RWPE1 (cell line): ENCODE measurements around the gene FBXW4.

Experiments used
- CTCF ChIA-PET: fragments of 350-600 bp; sonication (Branson Sonifier 250); formaldehyde crosslinking; extraction: SDS; loops from one replicate; lab custom pipeline; 2021; lab: Yijun Ruan, JAX
- POLR2A ChIA-PET: fragments of 400-600 bp; formaldehyde crosslinking; extraction: SDS; loops from one replicate; lab custom pipeline; 2020; ENCODE audit warnings: antibody characterized with exemption; ENCODE audit not compliant: low non-redundant PET; lab: Yijun Ruan, JAX
- DNase-seq: peaks from one replicate; pipeline ENCODE4 v3.0.0; 2012; ENCODE audit warnings: low spot score
- H3K27ac ChIP-seq: fragments of 450-650 bp; 2 replicates; pipeline ENCODE4 v1.5.1; 2017
- TF ChIP-seq, protein P1 (sequence below): fragments of 450-650 bp; conservative IDR thresholded peaks from 2 replicates; pipeline ENCODE4 v1.5.1; 2017; ENCODE audit warnings: low read depth, mild to moderate bottlenecking

FBXW4 gene

DNA sequence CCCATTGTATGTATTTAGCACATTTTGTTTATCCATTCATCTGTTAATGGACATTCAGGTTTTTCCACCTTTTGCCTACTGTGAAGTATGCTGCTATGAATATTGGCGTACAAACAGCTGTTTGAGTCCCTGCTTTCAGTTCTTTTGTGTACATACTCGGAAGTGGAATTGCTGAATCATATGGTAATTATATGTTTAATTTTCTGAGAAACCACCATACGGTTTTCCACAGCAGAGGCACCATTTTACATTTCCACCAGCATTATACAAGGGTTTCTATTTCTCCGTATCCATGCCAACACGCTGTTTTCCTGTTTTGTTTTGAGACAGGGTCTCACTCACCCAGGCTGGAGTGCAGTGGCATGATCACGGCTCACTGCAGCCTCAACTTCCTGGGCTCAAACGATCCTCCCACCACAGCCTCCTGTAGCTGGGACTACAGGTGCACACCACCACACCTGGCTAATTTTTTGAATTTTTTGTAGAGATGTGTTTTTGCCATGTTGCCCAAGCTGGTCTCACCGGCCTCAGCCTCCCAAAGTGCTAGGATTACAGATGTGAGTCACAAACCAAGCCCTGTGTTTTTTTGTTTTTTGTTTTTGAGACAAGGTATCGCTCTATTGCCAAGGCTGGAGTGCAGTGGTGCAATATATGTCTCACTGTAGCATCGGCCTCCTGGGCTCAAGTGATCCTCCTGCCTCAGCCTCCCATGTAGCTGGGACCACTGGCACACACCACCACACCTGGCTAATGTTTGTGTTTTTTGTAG lies 22.1 kb upstream of the FBXW4 start:
- DNase-seq, result no peak
- POLR2A ChIA-PET, result interaction anchor here (0.6 kb wide), 1 partner anchor 18 kb away, joined by 4 read pairs; no protein-coding TSS in a partner anchor
- CTCF ChIA-PET, result interaction anchor here (0.9 kb wide), 1 partner anchor 119 kb away, joined by 5 read pairs; no protein-coding TSS in a partner anchor
- TF ChIP-seq, protein P1, sequence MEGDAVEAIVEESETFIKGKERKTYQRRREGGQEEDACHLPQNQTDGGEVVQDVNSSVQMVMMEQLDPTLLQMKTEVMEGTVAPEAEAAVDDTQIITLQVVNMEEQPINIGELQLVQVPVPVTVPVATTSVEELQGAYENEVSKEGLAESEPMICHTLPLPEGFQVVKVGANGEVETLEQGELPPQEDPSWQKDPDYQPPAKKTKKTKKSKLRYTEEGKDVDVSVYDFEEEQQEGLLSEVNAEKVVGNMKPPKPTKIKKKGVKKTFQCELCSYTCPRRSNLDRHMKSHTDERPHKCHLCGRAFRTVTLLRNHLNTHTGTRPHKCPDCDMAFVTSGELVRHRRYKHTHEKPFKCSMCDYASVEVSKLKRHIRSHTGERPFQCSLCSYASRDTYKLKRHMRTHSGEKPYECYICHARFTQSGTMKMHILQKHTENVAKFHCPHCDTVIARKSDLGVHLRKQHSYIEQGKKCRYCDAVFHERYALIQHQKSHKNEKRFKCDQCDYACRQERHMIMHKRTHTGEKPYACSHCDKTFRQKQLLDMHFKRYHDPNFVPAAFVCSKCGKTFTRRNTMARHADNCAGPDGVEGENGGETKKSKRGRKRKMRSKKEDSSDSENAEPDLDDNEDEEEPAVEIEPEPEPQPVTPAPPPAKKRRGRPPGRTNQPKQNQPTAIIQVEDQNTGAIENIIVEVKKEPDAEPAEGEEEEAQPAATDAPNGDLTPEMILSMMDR, result no peak
- H3K27ac ChIP-seq, result no peak overlapping the region

DNA sequence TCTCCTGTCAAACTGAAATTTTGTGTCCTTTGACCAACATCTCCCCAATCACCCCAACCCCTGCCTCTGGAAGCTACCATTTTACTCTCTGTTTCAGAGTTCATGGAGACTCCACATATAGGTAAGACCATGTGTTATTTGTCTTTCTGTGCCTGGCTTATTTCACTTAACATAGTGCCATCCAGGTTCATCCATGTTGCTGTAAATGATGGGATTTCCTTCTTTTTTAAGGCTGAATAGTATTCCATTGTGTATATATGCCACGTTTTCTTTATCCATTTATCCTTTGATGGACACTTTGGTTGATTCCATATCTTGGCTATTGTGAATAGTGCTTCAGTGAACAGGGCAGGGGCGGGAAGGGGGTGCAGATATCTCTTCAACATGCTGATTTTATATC lies 18.0 kb upstream of the FBXW4 start:
- CTCF ChIA-PET, result no interaction called here
- no peak overlapping the region for H3K27ac ChIP-seq
- POLR2A ChIA-PET, result no interaction called here

DNA sequence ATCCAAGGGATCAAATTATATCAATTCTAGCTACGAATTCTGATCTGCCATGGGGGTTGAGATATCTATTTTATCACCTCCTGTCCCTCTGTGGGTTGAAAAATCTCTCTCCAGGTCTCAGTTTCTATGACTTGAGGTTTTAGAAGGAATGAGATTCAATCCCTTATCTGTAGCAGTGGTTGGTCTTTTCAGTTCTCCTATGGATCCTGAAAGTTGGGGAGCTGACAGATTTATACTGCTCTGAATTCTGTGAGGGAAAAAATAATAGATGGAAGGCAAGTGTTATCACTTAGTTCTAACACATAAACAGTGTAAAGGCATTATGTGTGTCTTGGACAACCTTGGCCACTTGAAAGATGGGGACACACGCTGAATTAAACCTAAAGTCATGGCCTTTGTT lies 15.8 kb upstream of the FBXW4 start:
- no peak overlapping the region for H3K27ac ChIP-seq
- TF ChIP-seq, protein P1, result no peak
- DNase-seq, result no peak
- CTCF ChIA-PET, result no interaction called here
- POLR2A ChIA-PET, result interaction anchor here (0.6 kb wide), 1 partner anchor 16 kb away, joined by 8 read pairs; no protein-coding TSS in a partner anchor

More for the DNA sequence above, 18.0 kb upstream of the FBXW4 start:
- DNase-seq, result no peak
- TF ChIP-seq, protein P1, result no peak

DNA sequence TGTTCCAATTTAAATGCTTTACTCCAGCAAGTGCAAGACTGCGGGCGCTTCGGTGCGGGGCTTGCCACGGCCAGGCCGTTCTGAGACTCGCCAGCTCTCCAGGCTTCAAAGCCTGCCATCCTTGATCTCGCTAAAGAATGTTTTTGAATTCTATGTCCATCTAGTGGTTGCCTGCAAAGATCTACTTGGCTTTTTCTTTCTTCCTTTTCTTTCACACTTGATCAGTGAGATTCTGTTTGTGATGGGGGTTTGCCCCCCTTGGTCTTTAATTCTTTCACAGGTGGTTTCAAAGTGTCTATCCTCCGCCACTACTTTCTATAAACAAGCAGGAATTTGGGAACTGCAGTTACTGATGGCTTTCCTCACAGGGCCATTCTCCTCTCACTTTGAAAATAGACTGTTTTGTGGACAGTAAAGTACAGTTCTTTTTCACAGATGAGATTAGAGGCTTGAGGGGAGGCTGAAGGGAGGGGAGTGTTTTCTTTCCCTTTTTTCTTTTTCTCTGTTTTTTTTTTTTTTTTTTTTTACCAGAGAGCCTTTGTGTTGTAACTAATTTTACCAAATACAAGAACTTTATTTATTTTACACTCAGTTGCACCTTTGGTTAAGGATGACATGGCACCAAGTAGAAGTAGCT lies 15.2 kb upstream of the FBXW4 start:
- TF ChIP-seq, protein P1, result no peak
- no peak for DNase-seq
- ChIA-PET POLR2A (interaction anchor here (0.6 kb wide), 1 partner anchor 16 kb away, joined by 8 read pairs; no protein-coding TSS in a partner anchor), CTCF (interaction anchor here (0.5 kb wide), 1 partner anchor 14 kb away, joined by 4 read pairs; no protein-coding TSS in a partner anchor)
- no peak overlapping the region for H3K27ac ChIP-seq

DNA sequence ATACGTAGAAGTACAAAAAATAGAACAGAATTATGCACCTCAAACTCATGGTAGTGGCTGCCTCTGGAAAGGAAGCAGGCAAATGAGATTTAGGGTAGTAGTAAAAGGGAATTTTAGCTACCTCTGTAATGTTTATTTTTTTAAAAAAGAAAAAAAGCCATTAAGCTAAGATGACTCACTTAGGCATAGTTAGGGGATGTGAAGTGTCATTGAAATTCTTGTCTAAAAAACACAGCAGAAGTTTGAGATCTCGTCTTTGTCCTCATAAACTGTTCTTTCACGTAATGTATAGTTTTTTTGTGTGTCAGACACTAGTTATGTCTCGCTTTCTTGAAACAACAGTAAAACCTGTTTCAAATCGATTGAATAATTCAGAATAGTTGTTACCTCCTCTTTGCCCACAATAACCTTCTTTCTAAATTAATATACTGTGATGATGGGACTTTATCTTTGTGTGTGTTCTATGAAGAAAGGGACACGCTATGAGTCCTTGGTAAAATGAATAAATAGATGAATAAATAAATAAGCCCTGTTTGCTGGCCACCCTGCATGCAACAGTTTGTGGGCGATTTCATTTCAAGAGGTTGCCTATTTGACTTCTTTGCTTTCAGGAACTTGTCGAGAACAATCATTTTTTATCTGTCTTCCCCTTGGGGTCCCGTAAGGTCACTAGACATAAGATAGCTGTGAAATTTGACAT lies 14.5 kb upstream of the FBXW4 start:
- CTCF ChIA-PET, result interaction anchor here (0.5 kb wide), 1 partner anchor 15 kb away, joined by 4 read pairs; no protein-coding TSS in a partner anchor
- TF ChIP-seq, protein P1, result no peak
- POLR2A ChIA-PET, result no interaction called here
- no peak overlapping the region for H3K27ac ChIP-seq
- DNase-seq, result no peak

DNA sequence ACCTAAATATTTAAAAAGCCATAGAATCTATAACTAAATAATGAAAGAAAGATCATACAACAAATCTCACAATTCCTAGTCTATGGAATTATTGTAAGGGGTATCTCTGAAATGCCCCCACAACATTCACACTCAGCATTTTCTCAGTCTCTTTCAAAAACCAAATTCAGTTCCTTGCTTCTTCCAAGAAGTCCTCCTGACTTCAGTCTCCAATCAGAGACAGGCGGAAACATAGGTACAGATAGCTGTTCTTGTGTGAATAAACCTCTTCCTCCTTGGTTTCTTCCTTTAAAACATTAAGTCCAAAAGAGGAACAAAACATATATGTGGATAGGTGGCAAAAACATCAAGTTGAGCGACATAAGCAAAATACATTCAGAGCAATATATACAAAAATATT lies 13.9 kb upstream of the FBXW4 start:
- ChIA-PET POLR2A (no interaction called here), CTCF (no interaction called here)
- DNase-seq, result no peak
- no peak overlapping the region for H3K27ac ChIP-seq
- TF ChIP-seq, protein P1, result no peak
